Activated CD4-positive, alpha-beta T cell treated with anti-CD3 and anti-CD28 coated beads for 4 hours (primary cell): ENCODE data around the gene PHYKPL.

Experiments used
- DNase-seq, 2 donors: peaks; one replicate each; pipeline ENCODE4 v3.0.0-alpha.2; 2020

PHYKPL gene

GRCh38 chr5:178222292-178222691 lies 10.3 kb downstream of the PHYKPL start:
- no peak for DNase-seq

DNA sequence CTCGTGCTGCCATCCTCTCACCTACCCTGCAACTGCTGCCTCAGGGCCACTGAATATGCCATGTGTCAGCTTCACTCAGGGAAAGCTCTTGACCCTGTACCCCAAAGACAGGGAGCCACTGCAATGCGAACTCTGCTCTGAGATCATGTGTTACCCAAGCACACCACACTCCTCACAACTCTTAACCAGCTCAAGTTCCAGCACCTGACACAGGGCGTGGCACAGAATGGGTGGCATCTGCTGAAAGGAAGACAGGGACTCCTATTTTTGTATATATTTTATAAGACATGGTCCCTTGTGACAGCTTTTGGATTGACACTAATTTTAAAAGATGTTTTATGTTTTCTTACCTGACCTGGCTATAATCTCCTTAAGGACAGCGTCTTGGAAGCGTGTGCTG lies 10.7 kb downstream of the PHYKPL start:
- DNase-seq: no peak

GRCh38 chr5:178221282-178221681 lies 11.3 kb downstream of the PHYKPL start:
- no peak for DNase-seq

DNA sequence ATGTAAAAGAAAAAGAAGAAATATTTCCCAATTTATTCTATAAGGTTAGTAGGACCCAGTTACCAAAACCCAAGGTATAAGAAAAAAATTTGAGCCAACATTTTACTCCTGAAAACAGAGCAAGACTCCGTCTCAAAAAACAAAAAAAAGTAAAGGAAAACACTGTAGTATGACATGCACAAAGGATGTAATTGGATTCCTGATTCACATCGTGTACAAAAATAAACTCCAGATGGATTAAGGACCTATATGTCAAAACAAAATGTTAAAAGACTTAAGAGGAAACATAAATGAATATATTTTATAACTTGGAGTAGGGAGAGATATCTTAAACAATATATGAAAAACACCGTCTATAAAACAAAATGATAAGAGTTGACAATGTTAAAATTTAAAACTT lies 13.8 kb downstream of the PHYKPL start:
- no peak for DNase-seq

- DNase-seq: no peak
These were observed 14.3 kb downstream of the PHYKPL start for GRCh38 chr5:178218237-178218776.

DNA sequence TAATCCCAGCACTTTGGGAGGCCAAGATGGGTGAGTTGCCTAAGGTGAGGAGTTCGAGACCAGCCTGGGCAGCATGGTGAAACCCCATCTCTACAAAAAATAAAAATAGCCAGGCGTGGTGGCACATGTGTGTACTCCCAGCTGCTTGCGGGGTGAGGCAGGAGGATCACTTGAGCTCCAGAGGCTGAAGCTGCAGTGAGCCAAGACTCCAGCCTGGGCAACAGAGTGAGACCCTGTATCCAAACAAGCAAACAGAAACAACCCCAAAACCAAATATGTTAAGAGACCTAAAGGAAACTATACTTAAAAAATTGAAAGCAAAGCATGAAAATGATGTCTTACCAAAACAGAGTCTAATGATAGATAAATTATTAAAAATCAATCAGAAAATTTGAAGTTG lies 15.8 kb downstream of the PHYKPL start:
- DNase-seq: no peak

GRCh38 chr5:178216088-178216534 lies 16.5 kb downstream of the PHYKPL start:
- no peak for DNase-seq

GRCh38 chr5:178215280-178216002 lies 17.2 kb downstream of the PHYKPL start:
- DNase-seq: no peak

GRCh38 chr5:178214160-178214803 lies 18.3 kb downstream of the PHYKPL start:
- no peak for DNase-seq

- DNase-seq: no peak
These were observed 18.9 kb downstream of the PHYKPL start for GRCh38 chr5:178213748-178214151.

GRCh38 chr5:178213003-178213461 lies 19.6 kb downstream of the PHYKPL start:
- no peak for DNase-seq

GRCh38 chr5:178212241-178213002 lies 20.2 kb downstream of the PHYKPL start:
- DNase-seq: no peak

DNA sequence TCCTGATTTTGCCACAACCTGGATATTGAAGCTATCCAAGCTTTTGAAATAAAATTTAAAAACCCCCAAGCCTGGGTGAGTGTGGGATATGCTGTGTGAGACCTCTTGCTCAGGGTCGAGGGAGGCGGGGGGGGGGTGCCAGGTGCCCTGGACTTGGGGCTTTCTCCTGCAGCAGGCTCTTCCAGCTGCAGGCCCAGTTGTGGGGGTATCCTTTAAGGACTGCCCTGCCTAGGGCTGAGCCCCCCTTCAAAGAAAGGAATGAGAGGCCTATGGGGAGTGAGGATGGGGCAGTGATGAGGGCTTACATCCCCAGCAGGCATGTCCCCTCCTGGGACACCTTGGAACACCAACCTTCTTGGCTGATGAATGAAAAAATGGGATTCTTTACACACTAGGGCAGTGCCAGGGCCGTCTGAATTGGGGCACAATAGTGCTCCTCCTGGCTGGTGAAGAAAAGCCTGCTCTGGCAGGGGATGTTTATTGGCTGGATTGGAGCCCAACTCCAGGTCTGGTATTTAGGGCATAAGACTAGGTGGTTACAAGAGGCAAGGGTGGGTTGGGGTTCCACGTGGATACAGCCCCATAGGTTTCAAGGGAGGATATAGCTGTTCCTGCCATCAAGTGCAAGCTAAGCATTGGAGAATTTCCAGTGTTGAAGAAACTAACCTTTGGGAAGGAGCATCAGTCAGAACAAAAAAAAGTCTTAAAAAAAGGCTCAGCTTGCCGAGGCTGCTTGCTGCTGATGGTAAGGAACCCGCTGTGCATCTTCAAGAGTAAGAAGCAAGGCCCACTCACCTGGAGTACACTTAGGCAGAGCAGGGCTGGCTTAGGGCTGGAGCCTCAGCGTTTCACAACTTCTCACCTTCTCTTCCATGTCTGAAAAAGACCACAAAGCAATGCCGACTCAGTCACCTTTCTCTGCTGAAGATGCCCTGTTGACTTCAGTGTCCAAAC lies 21.2 kb downstream of the PHYKPL start:
- no peak for DNase-seq

GRCh38 chr5:178210686-178211085 lies 21.9 kb downstream of the PHYKPL start:
- DNase-seq: no peak

GRCh38 chr5:178210073-178210535 lies 22.5 kb downstream of the PHYKPL start:
- no peak for DNase-seq

- DNase-seq: no peak
These were observed 23.1 kb downstream of the PHYKPL start for GRCh38 chr5:178209334-178210072.

DNA sequence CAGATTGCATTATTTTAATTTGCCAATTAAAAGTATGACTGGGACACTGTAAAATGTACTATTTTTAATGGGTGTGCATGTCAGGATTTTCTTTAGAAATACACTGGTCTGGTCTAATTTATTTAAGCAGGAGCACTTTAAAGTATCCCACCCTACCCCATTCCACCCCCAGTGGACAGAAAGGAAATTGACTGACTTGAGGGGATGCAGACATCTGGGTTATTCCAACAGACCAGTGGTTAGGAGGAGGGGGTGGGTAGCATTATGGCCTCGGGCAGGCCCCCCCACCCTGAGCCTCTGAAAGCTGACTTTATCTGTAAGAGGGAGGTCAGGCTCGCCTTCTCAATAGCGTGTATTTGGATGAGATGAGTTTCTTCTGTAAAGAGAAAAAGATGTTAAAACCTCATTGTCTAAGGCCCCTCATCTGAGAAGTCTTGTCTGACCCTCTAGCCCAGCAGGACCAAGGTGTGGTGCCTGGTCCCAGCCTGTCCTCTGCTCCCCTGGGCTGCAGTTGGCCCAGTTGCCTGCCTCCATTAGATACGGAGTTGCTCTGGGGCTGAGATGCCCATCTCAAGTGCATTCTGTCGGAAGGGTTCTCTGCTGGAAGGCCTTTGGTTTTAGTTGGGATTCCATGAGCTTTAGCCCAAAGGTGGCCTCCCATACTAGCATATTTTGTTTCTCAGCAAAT lies 23.9 kb downstream of the PHYKPL start:
- no peak for DNase-seq

DNA sequence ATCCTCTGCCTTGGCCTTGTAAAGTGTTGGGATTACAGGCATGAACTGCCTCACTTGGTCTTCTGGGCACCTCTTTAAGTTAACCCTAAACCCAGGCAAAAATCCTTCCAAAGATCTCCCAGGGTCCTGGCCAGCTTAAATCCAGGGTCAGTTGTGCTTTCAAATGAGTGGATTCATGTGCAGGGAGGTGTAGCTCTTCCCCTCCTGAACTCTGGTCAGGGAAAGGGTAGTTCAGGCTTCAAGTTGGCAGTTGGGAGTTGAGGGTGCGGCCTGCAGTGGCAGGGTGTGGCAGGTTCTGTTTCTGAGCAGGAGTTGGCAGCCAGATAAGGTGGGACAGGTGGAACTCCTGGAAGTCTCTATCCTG lies 24.7 kb downstream of the PHYKPL start:
- no peak for DNase-seq

DNA sequence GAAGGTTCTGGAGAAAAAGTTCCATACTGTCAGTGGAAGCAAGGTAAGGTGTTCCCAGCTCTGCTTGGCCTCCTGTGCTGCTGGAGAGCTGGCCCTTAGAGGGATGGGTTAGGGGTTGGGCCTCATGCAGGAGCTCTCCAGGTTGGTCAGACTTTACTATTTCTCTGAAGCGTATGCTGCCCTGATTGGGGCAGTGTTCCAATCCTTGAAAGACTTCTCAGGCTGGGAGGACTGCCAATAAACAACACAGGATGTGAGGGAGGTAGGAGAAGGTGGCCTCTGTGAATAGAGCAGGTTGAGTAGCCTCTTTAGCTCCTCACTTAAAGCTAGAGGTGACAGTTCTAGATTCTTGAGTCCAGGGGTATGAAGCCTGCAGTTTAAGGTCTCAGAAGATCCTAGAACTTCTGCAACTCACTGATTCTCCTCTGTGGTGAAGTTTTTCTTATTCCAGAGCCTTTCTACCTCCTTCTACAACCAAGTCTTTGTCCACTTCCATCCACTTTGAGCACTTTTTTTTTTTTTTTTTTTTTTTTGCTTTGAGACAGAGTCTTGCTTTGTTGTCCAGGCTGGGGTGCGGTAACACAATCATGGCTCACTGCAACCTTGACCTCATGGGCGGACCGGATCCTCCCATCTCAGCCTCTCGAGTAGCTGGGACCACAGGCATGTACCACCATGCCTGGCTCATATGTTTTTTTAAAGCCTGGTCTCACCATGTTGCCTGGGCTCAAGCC lies 25.3 kb downstream of the PHYKPL start:
- no peak for DNase-seq
